Liver (tissue), 3 donors: ENCODE results near the gene CES2.

Experiments used
- YY1 ChIP-seq: IDR thresholded peaks from 2 replicates; pipeline ENCODE4 v1.6.1; 2016; ENCODE audit warnings: antibody characterized with exemption, mild to moderate bottlenecking
- TF ChIP-seq, protein P1 (sequence below): fragments of 150-350 bp; IDR thresholded peaks from 2 replicates; pipeline ENCODE4 v1.5.1; 2017; ENCODE audit warnings: improper control_type of control experiment, low read depth, low read length; ENCODE audit not compliant: missing input control
- TF ChIP-seq, protein P2 (sequence below): IDR thresholded peaks from 2 replicates; pipeline ENCODE4 v1.6.1; 2016; ENCODE audit warnings: antibody characterized with exemption, mild to moderate bottlenecking
- TF ChIP-seq, protein P3 (sequence below): IDR thresholded peaks from 2 replicates; pipeline ENCODE4 v1.6.1; 2016; ENCODE audit warnings: antibody characterized with exemption
- TF ChIP-seq, protein P4 (sequence below): IDR thresholded peaks from 2 replicates; pipeline ENCODE4 v1.6.1; 2016; ENCODE audit warnings: antibody characterized with exemption
- donor health status: healthy.
- donor health status: healthy.

DNA sequence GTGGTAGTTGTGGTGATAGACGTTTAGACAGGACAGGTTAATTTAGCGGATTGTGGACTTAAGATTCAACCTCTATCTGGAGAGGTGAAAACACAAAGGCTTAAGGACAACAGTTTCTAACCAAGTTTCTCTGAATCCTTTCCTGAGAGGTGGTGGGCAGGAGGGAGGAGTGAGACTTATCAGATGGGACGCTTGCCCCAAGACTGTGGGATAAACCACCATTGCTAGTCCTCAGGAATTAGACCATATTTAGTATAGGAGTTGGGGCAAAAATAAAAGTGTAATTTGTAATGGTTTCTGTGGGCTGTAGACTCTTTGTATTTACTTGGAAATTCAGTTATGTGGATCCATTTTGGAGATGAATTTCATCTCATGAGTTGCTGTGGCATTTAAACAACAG, 48.4 kb upstream of the CES2 start:
- TF ChIP-seq, protein P1, sequence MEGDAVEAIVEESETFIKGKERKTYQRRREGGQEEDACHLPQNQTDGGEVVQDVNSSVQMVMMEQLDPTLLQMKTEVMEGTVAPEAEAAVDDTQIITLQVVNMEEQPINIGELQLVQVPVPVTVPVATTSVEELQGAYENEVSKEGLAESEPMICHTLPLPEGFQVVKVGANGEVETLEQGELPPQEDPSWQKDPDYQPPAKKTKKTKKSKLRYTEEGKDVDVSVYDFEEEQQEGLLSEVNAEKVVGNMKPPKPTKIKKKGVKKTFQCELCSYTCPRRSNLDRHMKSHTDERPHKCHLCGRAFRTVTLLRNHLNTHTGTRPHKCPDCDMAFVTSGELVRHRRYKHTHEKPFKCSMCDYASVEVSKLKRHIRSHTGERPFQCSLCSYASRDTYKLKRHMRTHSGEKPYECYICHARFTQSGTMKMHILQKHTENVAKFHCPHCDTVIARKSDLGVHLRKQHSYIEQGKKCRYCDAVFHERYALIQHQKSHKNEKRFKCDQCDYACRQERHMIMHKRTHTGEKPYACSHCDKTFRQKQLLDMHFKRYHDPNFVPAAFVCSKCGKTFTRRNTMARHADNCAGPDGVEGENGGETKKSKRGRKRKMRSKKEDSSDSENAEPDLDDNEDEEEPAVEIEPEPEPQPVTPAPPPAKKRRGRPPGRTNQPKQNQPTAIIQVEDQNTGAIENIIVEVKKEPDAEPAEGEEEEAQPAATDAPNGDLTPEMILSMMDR: no peak
- TF ChIP-seq, protein P2, sequence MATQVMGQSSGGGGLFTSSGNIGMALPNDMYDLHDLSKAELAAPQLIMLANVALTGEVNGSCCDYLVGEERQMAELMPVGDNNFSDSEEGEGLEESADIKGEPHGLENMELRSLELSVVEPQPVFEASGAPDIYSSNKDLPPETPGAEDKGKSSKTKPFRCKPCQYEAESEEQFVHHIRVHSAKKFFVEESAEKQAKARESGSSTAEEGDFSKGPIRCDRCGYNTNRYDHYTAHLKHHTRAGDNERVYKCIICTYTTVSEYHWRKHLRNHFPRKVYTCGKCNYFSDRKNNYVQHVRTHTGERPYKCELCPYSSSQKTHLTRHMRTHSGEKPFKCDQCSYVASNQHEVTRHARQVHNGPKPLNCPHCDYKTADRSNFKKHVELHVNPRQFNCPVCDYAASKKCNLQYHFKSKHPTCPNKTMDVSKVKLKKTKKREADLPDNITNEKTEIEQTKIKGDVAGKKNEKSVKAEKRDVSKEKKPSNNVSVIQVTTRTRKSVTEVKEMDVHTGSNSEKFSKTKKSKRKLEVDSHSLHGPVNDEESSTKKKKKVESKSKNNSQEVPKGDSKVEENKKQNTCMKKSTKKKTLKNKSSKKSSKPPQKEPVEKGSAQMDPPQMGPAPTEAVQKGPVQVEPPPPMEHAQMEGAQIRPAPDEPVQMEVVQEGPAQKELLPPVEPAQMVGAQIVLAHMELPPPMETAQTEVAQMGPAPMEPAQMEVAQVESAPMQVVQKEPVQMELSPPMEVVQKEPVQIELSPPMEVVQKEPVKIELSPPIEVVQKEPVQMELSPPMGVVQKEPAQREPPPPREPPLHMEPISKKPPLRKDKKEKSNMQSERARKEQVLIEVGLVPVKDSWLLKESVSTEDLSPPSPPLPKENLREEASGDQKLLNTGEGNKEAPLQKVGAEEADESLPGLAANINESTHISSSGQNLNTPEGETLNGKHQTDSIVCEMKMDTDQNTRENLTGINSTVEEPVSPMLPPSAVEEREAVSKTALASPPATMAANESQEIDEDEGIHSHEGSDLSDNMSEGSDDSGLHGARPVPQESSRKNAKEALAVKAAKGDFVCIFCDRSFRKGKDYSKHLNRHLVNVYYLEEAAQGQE: no peak
- TF ChIP-seq, protein P3, sequence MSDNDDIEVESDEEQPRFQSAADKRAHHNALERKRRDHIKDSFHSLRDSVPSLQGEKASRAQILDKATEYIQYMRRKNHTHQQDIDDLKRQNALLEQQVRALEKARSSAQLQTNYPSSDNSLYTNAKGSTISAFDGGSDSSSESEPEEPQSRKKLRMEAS: no peak
- TF ChIP-seq, protein P4, sequence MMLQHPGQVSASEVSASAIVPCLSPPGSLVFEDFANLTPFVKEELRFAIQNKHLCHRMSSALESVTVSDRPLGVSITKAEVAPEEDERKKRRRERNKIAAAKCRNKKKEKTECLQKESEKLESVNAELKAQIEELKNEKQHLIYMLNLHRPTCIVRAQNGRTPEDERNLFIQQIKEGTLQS: no peak
- no peak for TF ChIP-seq YY1
